ENCODE results near the gene SLC15A3. TPM values are rescaled to one million over a fixed set of nuclear protein-coding genes. Genes with fewer than 3 reads are reported as not detected.

Gene SLC15A3
- total RNA-seq, 6 donors from 2014 or later: 29.5 to 186 (median 115) TPM

DNA sequence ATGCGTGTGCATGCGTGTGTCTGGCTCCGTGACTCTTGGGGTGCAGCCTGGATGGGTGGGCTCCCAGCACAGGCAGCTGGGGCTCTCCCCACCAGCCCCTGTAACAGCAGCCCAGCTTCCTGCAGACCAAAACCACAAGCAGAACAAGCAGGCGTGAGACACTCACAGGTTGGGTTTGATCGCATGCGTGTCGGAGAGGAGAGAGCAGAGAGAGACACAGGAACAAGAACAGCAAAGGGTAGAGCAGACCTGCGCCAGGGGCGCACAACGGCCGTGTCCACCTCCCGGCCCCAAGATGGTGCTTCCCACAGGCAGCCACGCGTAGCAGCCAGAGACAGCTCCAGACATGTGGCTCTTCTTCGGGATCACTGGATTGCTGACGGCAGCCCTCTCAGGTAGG lies 19.5 kb upstream of the SLC15A3 start, which contains the start of gene CD6:
CD6 (plus strand) TSS at position 161 of the 400 bp plus-strand sequence; CDS start at position 347, 186 bp downstream.
- Histone ChIP-seq H3K9me3 (peaks cover 0 to 4% (median 0%) of the 10 kb centered on the region in 4 donors), H3K27ac (peak within 1 kb of the TSS in 2 of 4 donors; percentile 66 to 72), H3K27me3 (no peaks in the 10 kb centered on the region), H3K4me1 (peaks cover 0 to 7% (median 2%) of the 10 kb centered on the region in 4 donors), H3K4me3 (peak within 1 kb of the TSS in 3 of 4 donors; percentile 23 to 36 (median 34)), H3K36me3 (no peaks in the 10 kb centered on the region)
- ATAC-seq (ENCODE audit: low FRiP score in 2 of 2) (peak in 1 of 2 donors; percentile 13), DNase-seq (peak in 1 of 2 donors; percentile 58)
- TF ChIP-seq POLR2A (IDR thresholded peaks at IDR 0.05) (peak in 1 of 4 donors; percentile 45), POLR2AphosphoS5 (IDR thresholded peaks at IDR 0.05) (no peak)
- 63 to 68% methylated on average over 14 to 16 of the region's 16 CpGs for WGBS, 2 donors

GRCh38 chr11:60970890-60971289 lies 18.9 kb upstream of the SLC15A3 start:
- no peak for ATAC-seq (ENCODE audit: low FRiP score in 2 of 2)

GRCh38 chr11:60970369-60970774 lies 18.4 kb upstream of the SLC15A3 start:
- Histone ChIP-seq H3K36me3 (no peaks in the 10 kb centered on the region), H3K4me3 (no peak overlapping the region), H3K4me1 (peaks cover 0 to 7% (median 2%) of the 10 kb centered on the region in 4 donors), H3K27me3 (no peaks in the 10 kb centered on the region), H3K9me3 (peaks cover 0 to 4% (median 0%) of the 10 kb centered on the region in 4 donors), H3K27ac (no peak overlapping the region)
- TF ChIP-seq, protein P1, sequence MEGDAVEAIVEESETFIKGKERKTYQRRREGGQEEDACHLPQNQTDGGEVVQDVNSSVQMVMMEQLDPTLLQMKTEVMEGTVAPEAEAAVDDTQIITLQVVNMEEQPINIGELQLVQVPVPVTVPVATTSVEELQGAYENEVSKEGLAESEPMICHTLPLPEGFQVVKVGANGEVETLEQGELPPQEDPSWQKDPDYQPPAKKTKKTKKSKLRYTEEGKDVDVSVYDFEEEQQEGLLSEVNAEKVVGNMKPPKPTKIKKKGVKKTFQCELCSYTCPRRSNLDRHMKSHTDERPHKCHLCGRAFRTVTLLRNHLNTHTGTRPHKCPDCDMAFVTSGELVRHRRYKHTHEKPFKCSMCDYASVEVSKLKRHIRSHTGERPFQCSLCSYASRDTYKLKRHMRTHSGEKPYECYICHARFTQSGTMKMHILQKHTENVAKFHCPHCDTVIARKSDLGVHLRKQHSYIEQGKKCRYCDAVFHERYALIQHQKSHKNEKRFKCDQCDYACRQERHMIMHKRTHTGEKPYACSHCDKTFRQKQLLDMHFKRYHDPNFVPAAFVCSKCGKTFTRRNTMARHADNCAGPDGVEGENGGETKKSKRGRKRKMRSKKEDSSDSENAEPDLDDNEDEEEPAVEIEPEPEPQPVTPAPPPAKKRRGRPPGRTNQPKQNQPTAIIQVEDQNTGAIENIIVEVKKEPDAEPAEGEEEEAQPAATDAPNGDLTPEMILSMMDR (IDR thresholded peaks at IDR 0.05): peak; percentile 82 to 92 (median 90)
- TF ChIP-seq POLR2AphosphoS5 (IDR thresholded peaks at IDR 0.05): no peak
- TF ChIP-seq POLR2A (IDR thresholded peaks at IDR 0.05): no peak
- no peak for TF ChIP-seq EP300 (IDR thresholded peaks at IDR 0.05)
- ATAC-seq (ENCODE audit: low FRiP score in 2 of 2): peak; percentile 74 to 83
- DNase-seq: peak; percentile 49 to 86
- WGBS, 2 donors: 12 to 35% methylated on average over 4 to 9 of the region's 9 CpGs

More at GRCh38 chr11:60970890-60971289, 18.9 kb upstream of the SLC15A3 start:
- no peak for DNase-seq
- Histone ChIP-seq H3K27ac (no peak overlapping the region), H3K4me1 (peaks cover 0 to 7% (median 2%) of the 10 kb centered on the region in 4 donors), H3K36me3 (no peaks in the 10 kb centered on the region), H3K9me3 (peaks cover 0 to 4% (median 0%) of the 10 kb centered on the region in 4 donors), H3K4me3 (no peak overlapping the region), H3K27me3 (no peaks in the 10 kb centered on the region)
- 79 to 86% methylated on average over 2 to 5 of the region's 5 CpGs for WGBS, 2 donors
- TF ChIP-seq EP300 (IDR thresholded peaks at IDR 0.05) (no peak), POLR2AphosphoS5 (IDR thresholded peaks at IDR 0.05) (no peak), POLR2A (IDR thresholded peaks at IDR 0.05) (no peak)
- TF ChIP-seq, protein P1 (IDR thresholded peaks at IDR 0.05): no peak

GRCh38 chr11:60968223-60968622 lies 16.2 kb upstream of the SLC15A3 start:
- H3K27me3 ChIP-seq: no peaks in the 10 kb centered on the region
- no peak overlapping the region for H3K4me3 ChIP-seq
- DNase-seq (no peak), ATAC-seq (ENCODE audit: low FRiP score in 2 of 2) (no peak)
- TF ChIP-seq POLR2A (IDR thresholded peaks at IDR 0.05) (no peak), POLR2AphosphoS5 (IDR thresholded peaks at IDR 0.05) (no peak), EP300 (IDR thresholded peaks at IDR 0.05) (no peak)
- TF ChIP-seq, protein P1 (IDR thresholded peaks at IDR 0.05): no peak
- WGBS, 2 donors: 42 to 96% methylated on average over 1 of the region's 1 CpG
- H3K4me1 ChIP-seq: peaks cover 0 to 7% (median 2%) of the 10 kb centered on the region in 4 donors
- peaks cover 0 to 4% (median 0%) of the 10 kb centered on the region in 4 donors for H3K9me3 ChIP-seq
- no peak overlapping the region for H3K27ac ChIP-seq
- no peaks in the 10 kb centered on the region for H3K36me3 ChIP-seq

- 75 to 83% methylated on average over 4 of the region's 4 CpGs for WGBS, 2 donors
- peaks cover 0 to 7% (median 2%) of the 10 kb centered on the region in 4 donors for H3K4me1 ChIP-seq
- TF ChIP-seq, protein P1 (IDR thresholded peaks at IDR 0.05): no peak
- no peak for TF ChIP-seq POLR2A (IDR thresholded peaks at IDR 0.05)
- TF ChIP-seq EP300 (IDR thresholded peaks at IDR 0.05): no peak
- TF ChIP-seq POLR2AphosphoS5 (IDR thresholded peaks at IDR 0.05): no peak
- no peaks in the 10 kb centered on the region for H3K27me3 ChIP-seq
- peaks cover 0 to 4% (median 0%) of the 10 kb centered on the region in 4 donors for H3K9me3 ChIP-seq
- ATAC-seq (ENCODE audit: low FRiP score in 2 of 2) (peak in 1 of 2 donors; percentile 57), DNase-seq (no peak)
- no peaks in the 10 kb centered on the region for H3K36me3 ChIP-seq
- no peak overlapping the region for H3K27ac ChIP-seq
- no peak overlapping the region for H3K4me3 ChIP-seq
Measured at GRCh38 chr11:60966890-60967289, 14.9 kb upstream of the SLC15A3 start.
